Prostate gland (tissue), 2 donors: Measurements from ENCODE around the gene ZCWPW2.
A peak's percentile ranks its signal among the peaks of the same experiment; 100 is the strongest.

ENCODE experiments used
- POLR2A ChIP-seq: fragments of 450-650 bp; IDR thresholded peaks from one replicate; pipeline ENCODE4 v1.6.1; 2016; ENCODE audit warnings: antibody characterized with exemption, mild to moderate bottlenecking
- POLR2AphosphoS5 ChIP-seq: sonication (generic); formaldehyde crosslinking; IDR thresholded peaks from one replicate; pipeline ENCODE4 v1.6.1; 2017; ENCODE audit warnings: antibody characterized with exemption
- TF ChIP-seq, protein P1 (sequence below), 4 experiments: fragments of 200-600 bp in 2 of 4; fragments of 450-650 bp in 2 of 4; sonication (generic) in 2 of 4; IDR thresholded peaks; 1 replicate in 3 of 4; 2 replicates in 1 of 4; pipeline ENCODE4 v1.5.1; 2016 to 2019; ENCODE audit warnings: antibody characterized with exemption in 4 of 4, mild to moderate bottlenecking in 2 of 4, moderate library complexity in 2 of 4

- TF ChIP-seq POLR2A (no peak), POLR2AphosphoS5 (peak; percentile 49)
- TF ChIP-seq, protein P1, sequence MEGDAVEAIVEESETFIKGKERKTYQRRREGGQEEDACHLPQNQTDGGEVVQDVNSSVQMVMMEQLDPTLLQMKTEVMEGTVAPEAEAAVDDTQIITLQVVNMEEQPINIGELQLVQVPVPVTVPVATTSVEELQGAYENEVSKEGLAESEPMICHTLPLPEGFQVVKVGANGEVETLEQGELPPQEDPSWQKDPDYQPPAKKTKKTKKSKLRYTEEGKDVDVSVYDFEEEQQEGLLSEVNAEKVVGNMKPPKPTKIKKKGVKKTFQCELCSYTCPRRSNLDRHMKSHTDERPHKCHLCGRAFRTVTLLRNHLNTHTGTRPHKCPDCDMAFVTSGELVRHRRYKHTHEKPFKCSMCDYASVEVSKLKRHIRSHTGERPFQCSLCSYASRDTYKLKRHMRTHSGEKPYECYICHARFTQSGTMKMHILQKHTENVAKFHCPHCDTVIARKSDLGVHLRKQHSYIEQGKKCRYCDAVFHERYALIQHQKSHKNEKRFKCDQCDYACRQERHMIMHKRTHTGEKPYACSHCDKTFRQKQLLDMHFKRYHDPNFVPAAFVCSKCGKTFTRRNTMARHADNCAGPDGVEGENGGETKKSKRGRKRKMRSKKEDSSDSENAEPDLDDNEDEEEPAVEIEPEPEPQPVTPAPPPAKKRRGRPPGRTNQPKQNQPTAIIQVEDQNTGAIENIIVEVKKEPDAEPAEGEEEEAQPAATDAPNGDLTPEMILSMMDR (IDR thresholded peaks at IDR 0.05), result no peak
Observed at GRCh38 chr3:28544236-28544635, 195.7 kb downstream of the ZCWPW2 start.
